Endodermal cell (in vitro differentiated cells): ENCODE measurements around the gene ZDHHC14. TPM values are rescaled to one million over a fixed set of nuclear protein-coding genes. Genes with fewer than 3 reads are reported as not detected.

Experiments used
- DNase-seq: peaks from one replicate; pipeline ENCODE4 v3.0.0-alpha.2; 2017
- H3K27ac ChIP-seq: 2 replicates; pipeline ENCODE4 v1.5.1; 2013; ENCODE audit warnings: mild to moderate bottlenecking, low read depth, low read length, moderate library complexity
- H3K27me3 ChIP-seq: 2 replicates; pipeline ENCODE4 v1.6.1; 2013; ENCODE audit warnings: mild to moderate bottlenecking, low read length, moderate library complexity; ENCODE audit not compliant: insufficient read depth, control insufficient read depth, poor library complexity, severe bottlenecking
- H3K36me3 ChIP-seq: 2 replicates; pipeline ENCODE4 v1.7.0; 2013; ENCODE audit warnings: mild to moderate bottlenecking, low read length, moderate library complexity; ENCODE audit not compliant: control insufficient read depth, insufficient read depth
- H3K4me1 ChIP-seq: one replicate; pipeline ENCODE4 v1.7.0; 2013; ENCODE audit warnings: low read length; ENCODE audit not compliant: control insufficient read depth, insufficient read depth
- H3K4me3 ChIP-seq: 2 replicates; pipeline ENCODE4 v1.5.1; 2013; ENCODE audit warnings: mild to moderate bottlenecking, low read length, moderate library complexity
- H3K9ac ChIP-seq: 2 replicates; pipeline ENCODE4 v1.6.1; 2013; ENCODE audit warnings: mild to moderate bottlenecking, low read length, moderate library complexity; ENCODE audit not compliant: poor library complexity, severe bottlenecking; ENCODE audit errors: extremely low read depth
- H3K9me3 ChIP-seq: 2 replicates; pipeline ENCODE4 v1.6.1; 2013; ENCODE audit warnings: mild to moderate bottlenecking, low read length, moderate library complexity; ENCODE audit not compliant: control insufficient read depth
- H3K27ac Mint-ChIP-seq: 2 replicates; pipeline ENCODE4 v1.8.0; 2020; ENCODE audit warnings: mixed read lengths
- H3K27me3 Mint-ChIP-seq: 2 replicates; pipeline ENCODE4 v1.8.0; 2021; ENCODE audit warnings: mild to moderate bottlenecking, mixed read lengths; ENCODE audit not compliant: insufficient read depth
- H3K36me3 Mint-ChIP-seq: 2 replicates; pipeline ENCODE4 v1.8.0; 2020; ENCODE audit warnings: low read depth, mixed read lengths
- H3K4me1 Mint-ChIP-seq: 2 replicates; pipeline ENCODE4 v1.8.0; 2020; ENCODE audit warnings: mixed read lengths
- H3K4me3 Mint-ChIP-seq: 2 replicates; pipeline ENCODE4 v1.8.0; 2020; ENCODE audit warnings: mild to moderate bottlenecking, moderate library complexity, mixed read lengths
- H3K9me3 Mint-ChIP-seq: 2 replicates; pipeline ENCODE4 v1.8.0; 2020; ENCODE audit warnings: mild to moderate bottlenecking, mixed read lengths
- WGBS, 2 experiments: methylation state at CpG; one replicate each; pipeline versions ENCODE4 v1.1.5 to v1.1.7; 2013; ENCODE audit warnings: missing lambda C conversion rate in 2 of 2, mixed read lengths in 1 of 2; ENCODE audit not compliant: insufficient coverage in 1 of 2, insufficient read length in 1 of 2; 5-methylcytosine and 5-hydroxymethylcytosine counted together
- total RNA-seq, 2 donors: library from RNA; stranded (reverse); fragmentation: NEBNext Ultra II Directional in 1 of 2; extraction: Animal tissue kit (Norgen Biotek cat#: 25700) in 1 of 2; gene quantifications; 2 replicates in 1 of 2; 3 replicates in 1 of 2; pipeline ENCODE4 v1.2.1, GENCODE V29; 2021
- TF ChIP-seq, protein P1 (sequence below): fragments of 200-600 bp; sonication (generic); conservative IDR thresholded peaks from 2 replicates; pipeline ENCODE4 v1.5.0; 2021; ENCODE audit warnings: antibody characterized with exemption, mild to moderate bottlenecking

ZDHHC14 gene
- total RNA-seq, 2 donors from 2014 or later = 2.3 to 4.5 TPM

DNA sequence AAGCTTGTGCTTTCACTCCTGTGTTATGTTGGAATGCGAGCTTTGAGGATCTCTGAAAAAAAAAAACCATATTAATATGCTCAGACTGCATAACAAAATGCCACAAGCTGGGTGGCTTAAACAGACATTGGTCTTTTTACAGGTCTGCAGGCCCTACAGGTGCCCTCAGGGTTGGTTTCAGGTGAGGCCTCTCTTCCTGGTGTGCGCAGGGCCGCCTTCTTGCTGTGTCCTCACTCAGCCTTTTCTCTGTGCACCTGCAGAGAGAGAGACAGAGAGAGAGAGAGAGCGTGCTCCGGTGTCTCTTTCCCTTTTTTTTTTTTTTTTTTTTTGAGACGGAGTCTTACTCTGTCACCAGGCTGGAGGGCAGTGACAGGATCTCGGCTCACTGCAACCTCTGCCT, 327.9 kb downstream of the ZDHHC14 start:
- WGBS, 2 experiments = 50 to 69% methylated on average over 2 to 7 of the region's 7 CpGs

DNA sequence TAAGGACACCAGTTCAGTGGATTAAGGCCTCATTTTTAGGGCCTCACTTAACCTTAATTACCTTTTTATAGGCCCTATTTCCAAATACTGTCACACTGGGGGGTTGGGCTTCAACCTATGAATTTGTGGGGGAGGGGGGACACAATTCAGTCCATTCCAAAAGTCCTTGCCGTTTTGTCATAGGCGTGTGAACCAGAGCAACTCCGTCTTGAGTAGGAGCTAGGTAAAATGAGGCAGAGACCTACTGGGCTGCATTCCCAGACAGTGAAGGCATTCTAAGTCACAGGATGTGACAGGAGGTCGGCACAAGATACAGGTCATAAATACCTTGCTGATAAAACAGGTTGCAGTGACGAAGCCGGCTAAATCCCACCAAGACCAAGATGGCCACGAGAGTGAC, 328.6 kb downstream of the ZDHHC14 start:
- TF ChIP-seq, protein P1, sequence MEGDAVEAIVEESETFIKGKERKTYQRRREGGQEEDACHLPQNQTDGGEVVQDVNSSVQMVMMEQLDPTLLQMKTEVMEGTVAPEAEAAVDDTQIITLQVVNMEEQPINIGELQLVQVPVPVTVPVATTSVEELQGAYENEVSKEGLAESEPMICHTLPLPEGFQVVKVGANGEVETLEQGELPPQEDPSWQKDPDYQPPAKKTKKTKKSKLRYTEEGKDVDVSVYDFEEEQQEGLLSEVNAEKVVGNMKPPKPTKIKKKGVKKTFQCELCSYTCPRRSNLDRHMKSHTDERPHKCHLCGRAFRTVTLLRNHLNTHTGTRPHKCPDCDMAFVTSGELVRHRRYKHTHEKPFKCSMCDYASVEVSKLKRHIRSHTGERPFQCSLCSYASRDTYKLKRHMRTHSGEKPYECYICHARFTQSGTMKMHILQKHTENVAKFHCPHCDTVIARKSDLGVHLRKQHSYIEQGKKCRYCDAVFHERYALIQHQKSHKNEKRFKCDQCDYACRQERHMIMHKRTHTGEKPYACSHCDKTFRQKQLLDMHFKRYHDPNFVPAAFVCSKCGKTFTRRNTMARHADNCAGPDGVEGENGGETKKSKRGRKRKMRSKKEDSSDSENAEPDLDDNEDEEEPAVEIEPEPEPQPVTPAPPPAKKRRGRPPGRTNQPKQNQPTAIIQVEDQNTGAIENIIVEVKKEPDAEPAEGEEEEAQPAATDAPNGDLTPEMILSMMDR = no peak
- H3K36me3 ChIP-seq = no peaks in the 10 kb centered on the region
- H3K4me1 ChIP-seq = no peaks in the 10 kb centered on the region
- WGBS, 2 experiments = 78 to 80% methylated on average over 7 of the region's 7 CpGs
- no peak overlapping the region for H3K9ac ChIP-seq
- Mint-ChIP-seq H3K4me1 (peaks cover 11% of the 10 kb centered on the region), H3K4me3 (no peak overlapping the region), H3K36me3 (peaks cover 17% of the 10 kb centered on the region), H3K27ac (peak overlapping the region; percentile 15), H3K27me3 (no peaks in the 10 kb centered on the region), H3K9me3 (peaks cover 35% of the 10 kb centered on the region)
- H3K27ac ChIP-seq = no peak overlapping the region
- no peaks in the 10 kb centered on the region for H3K27me3 ChIP-seq
- peaks cover 9% of the 10 kb centered on the region for H3K9me3 ChIP-seq
- H3K4me3 ChIP-seq = no peak overlapping the region
- DNase-seq = no peak

More for the DNA sequence above, 327.9 kb downstream of the ZDHHC14 start:
- Mint-ChIP-seq H3K4me3 (no peak overlapping the region), H3K4me1 (peaks cover 6% of the 10 kb centered on the region), H3K27ac (no peak overlapping the region), H3K27me3 (no peaks in the 10 kb centered on the region), H3K9me3 (peaks cover 41% of the 10 kb centered on the region), H3K36me3 (peaks cover 22% of the 10 kb centered on the region)
- no peak overlapping the region for H3K27ac ChIP-seq
- H3K4me3 ChIP-seq = no peak overlapping the region
- H3K9me3 ChIP-seq = peaks cover 9% of the 10 kb centered on the region
- TF ChIP-seq, protein P1 = no peak
- H3K27me3 ChIP-seq = no peaks in the 10 kb centered on the region
- H3K4me1 ChIP-seq = no peaks in the 10 kb centered on the region
- H3K9ac ChIP-seq = no peak overlapping the region
- no peaks in the 10 kb centered on the region for H3K36me3 ChIP-seq
- no peak for DNase-seq

DNA sequence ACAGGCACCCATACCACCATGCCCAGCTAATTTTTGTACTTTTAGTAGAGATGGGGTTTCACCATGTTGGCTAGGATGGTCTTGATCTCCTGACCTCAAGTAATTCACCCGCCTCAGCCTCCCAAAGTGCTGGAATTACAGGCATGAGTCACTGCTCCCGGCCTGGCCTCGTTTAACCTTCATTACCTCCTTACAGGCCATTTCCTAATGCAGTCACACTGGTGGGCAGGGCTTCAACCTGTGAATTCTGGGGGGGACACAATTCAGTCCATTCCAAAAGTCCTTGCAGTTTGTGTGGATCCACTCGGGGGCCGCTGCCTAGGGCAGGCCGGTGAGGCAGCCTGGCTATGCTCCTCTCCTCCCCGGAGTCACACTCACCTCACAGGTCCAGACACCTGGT, 329.6 kb downstream of the ZDHHC14 start:
- Histone ChIP-seq H3K4me1 (peaks cover under 1% of the 10 kb centered on the region), H3K9me3 (peaks cover 9% of the 10 kb centered on the region), H3K9ac (no peak overlapping the region), H3K4me3 (no peak overlapping the region), H3K27me3 (no peaks in the 10 kb centered on the region), H3K27ac (no peak overlapping the region), H3K36me3 (no peaks in the 10 kb centered on the region)
- TF ChIP-seq, protein P1 = no peak
- Mint-ChIP-seq H3K4me1 (peaks cover 11% of the 10 kb centered on the region), H3K27ac (no peak overlapping the region), H3K4me3 (no peak overlapping the region), H3K27me3 (no peaks in the 10 kb centered on the region), H3K9me3 (peaks cover 25% of the 10 kb centered on the region), H3K36me3 (peaks cover 12% of the 10 kb centered on the region)
- 80 to 85% methylated on average over 4 to 7 of the region's 7 CpGs for WGBS, 2 experiments
- peak; percentile 42 for DNase-seq
